HCT116 (cell line): Measurements from ENCODE around the gene STAM2. TPM values are rescaled to one million over a fixed set of nuclear protein-coding genes. Genes with fewer than 3 reads are reported as not detected.

Experiments
- ATAC-seq: fragments of 200-7000 bp; cut with Tn5 transposase; 2 replicates; pipeline ENCODE4 v1.9.1; 2020; ENCODE audit warnings: mild to moderate bottlenecking, moderate library complexity
- BruUV-seq: library from RNA; stranded (reverse); fragments of 400-500 nt; replicated peaks from 2 replicates; lab custom pipeline; 2021; lab: Mats Ljungman, UMichigan
- CTCF ChIA-PET: fragments of 300-600 bp; sonication (Branson Sonifier 250); formaldehyde crosslinking; loops from one replicate; lab custom pipeline; 2021; ENCODE audit warnings: antibody characterized with exemption; lab: Charles Lee
- POLR2A ChIA-PET: fragments of 300-600, 350-600 bp; sonication (Branson Sonifier 250); formaldehyde crosslinking; loops from one replicate; lab custom pipeline; 2021; ENCODE audit warnings: antibody characterized with exemption; lab: Charles Lee
- RAD21 ChIA-PET, 2 experiments: fragments of 300-600 bp; sonication (Branson Sonifier 250); formaldehyde crosslinking; loops; one replicate each; lab custom pipeline; 2023; ENCODE audit warnings: low total read pairs in 2 of 2; ENCODE audit not compliant: uncharacterized antibody in 2 of 2, unreplicated experiment in 2 of 2, low non-redundant PET in 1 of 2; lab: Charles Lee
- DNase-seq: peaks from one replicate; pipeline ENCODE4 v3.0.0-alpha.2; 2010; ENCODE audit warnings: low read depth, low spot score
- H2AFZ ChIP-seq: fragments of 200-600 bp; shearing (Covaris generic), sonication (generic); 2 replicates; pipeline ENCODE4 v1.6.1; 2017; ENCODE audit warnings: low read depth, mixed run types, mixed read lengths, antibody characterized with exemption, low read length; ENCODE audit not compliant: poor library complexity, severe bottlenecking
- H3K27ac ChIP-seq: 2 replicates; pipeline ENCODE4 v1.5.1; 2012; ENCODE audit warnings: low read depth, low read length
- H3K27me3 ChIP-seq: fragments of 200-600 bp; sonication (generic); 2 replicates; pipeline ENCODE4 v1.6.1; 2016; ENCODE audit warnings: mixed run types, low read length, mixed read lengths; ENCODE audit not compliant: insufficient read depth
- H3K36me3 ChIP-seq, 2 experiments: fragments of 200-500 bp in 1 of 2; fragments of 200-600 bp in 1 of 2; sonication (Bioruptor generic) in 1 of 2; sonication (generic) in 1 of 2; 2 replicates each; pipeline versions ENCODE4 v1.5.1 to v1.6.1; 2014 to 2016; ENCODE audit warnings: low read length in 2 of 2, inconsistent platforms in 1 of 2, mixed read lengths in 1 of 2, mixed run types in 1 of 2; ENCODE audit not compliant: insufficient read depth in 2 of 2, control insufficient read depth in 1 of 2
- H3K4me1 ChIP-seq, 2 experiments: fragments of 200-600 bp in 1 of 2; sonication (generic) in 1 of 2; 2 replicates each; pipeline versions ENCODE4 v1.5.1 to v1.6.1; 2012 to 2017; ENCODE audit warnings: low read length in 2 of 2, inconsistent platforms in 1 of 2, mild to moderate bottlenecking in 1 of 2, mixed read lengths in 1 of 2, mixed run types in 1 of 2, moderate library complexity in 1 of 2; ENCODE audit not compliant: insufficient read depth in 2 of 2, control insufficient read depth in 1 of 2
- H3K4me2 ChIP-seq: fragments of 200-600 bp; sonication (generic); 2 replicates; pipeline ENCODE4 v1.6.1; 2017; ENCODE audit warnings: mixed run types, low read length, mixed read lengths
- H3K4me3 ChIP-seq, 2 experiments: fragments of 200-600 bp in 1 of 2; sonication (generic) in 1 of 2; replicated peaks in 1 of 2; 2 replicates each; pipeline ENCODE4 v1.5.1; 2011 to 2016; ENCODE audit warnings: low read length in 2 of 2, control low read depth in 1 of 2, low read depth in 1 of 2, mild to moderate bottlenecking in 1 of 2, mixed read lengths in 1 of 2, mixed run types in 1 of 2
- H3K79me2 ChIP-seq: fragments of 200-600 bp; sonication (generic); 2 replicates; pipeline ENCODE4 v1.6.1; 2017; ENCODE audit warnings: mild to moderate bottlenecking, mixed run types, low read length, moderate library complexity, mixed read lengths; ENCODE audit not compliant: insufficient read depth
- H3K9ac ChIP-seq: fragments of 200-600 bp; sonication (generic); 2 replicates; pipeline ENCODE4 v1.6.1; 2016; ENCODE audit warnings: low read length, mixed read lengths
- H3K9me2 ChIP-seq: fragments of 200-600 bp; sonication (generic), shearing (Covaris generic); 2 replicates; pipeline ENCODE4 v1.6.1; 2017; ENCODE audit warnings: mixed run types, mild to moderate bottlenecking, moderate library complexity; ENCODE audit not compliant: insufficient read depth
- H3K9me3 ChIP-seq, 2 experiments: fragments of 200-500 bp in 1 of 2; fragments of 200-600 bp in 1 of 2; sonication (Bioruptor generic) in 1 of 2; sonication (generic) in 1 of 2; 2 replicates each; pipeline ENCODE4 v1.6.1; 2014 to 2017; ENCODE audit warnings: low read length in 2 of 2, mixed read lengths in 2 of 2, inconsistent platforms in 1 of 2, low read depth in 1 of 2, mild to moderate bottlenecking in 1 of 2, mixed run types in 1 of 2, moderate library complexity in 1 of 2; ENCODE audit not compliant: control insufficient read depth in 1 of 2, insufficient read depth in 1 of 2
- H4K20me1 ChIP-seq: fragments of 200-600 bp; sonication (generic), shearing (Covaris generic); 2 replicates; pipeline ENCODE4 v1.6.1; 2017; ENCODE audit warnings: mixed run types, mild to moderate bottlenecking, moderate library complexity; ENCODE audit not compliant: insufficient read depth
- CBX3 ChIP-seq: IDR thresholded peaks from 2 replicates; pipeline ENCODE4 v1.6.1; 2012; ENCODE audit warnings: low read depth
- CEBPB ChIP-seq: IDR thresholded peaks from 2 replicates; pipeline ENCODE4 v1.6.1; 2012; ENCODE audit warnings: low read depth
- EGR1 ChIP-seq: IDR thresholded peaks from 2 replicates; pipeline ENCODE4 v1.6.1; 2012; ENCODE audit warnings: low read depth
- ELF1 ChIP-seq: IDR thresholded peaks from 2 replicates; pipeline ENCODE4 v1.6.1; 2012; ENCODE audit warnings: low read depth, borderline replicate concordance
- EZH2 ChIP-seq: fragments of 200-600 bp; sonication (generic); IDR thresholded peaks from 2 replicates; pipeline ENCODE4 v1.6.1; 2017; ENCODE audit warnings: antibody characterized with exemption, mixed run types
- EZH2phosphoT487 ChIP-seq: fragments of 200-600 bp; IDR thresholded peaks from 2 replicates; pipeline ENCODE4 v1.6.1; 2018; ENCODE audit warnings: antibody characterized with exemption, borderline replicate concordance
- FOSL1 ChIP-seq: IDR thresholded peaks from 2 replicates; pipeline ENCODE4 v1.6.1; 2012; ENCODE audit warnings: low read depth
- POLR2A ChIP-seq: IDR thresholded peaks from 2 replicates; pipeline ENCODE4 v1.7.0; 2011; ENCODE audit warnings: borderline replicate concordance; ENCODE audit not compliant: insufficient read depth, insufficient read length; ENCODE audit errors: extremely low read depth
- RAD21 ChIP-seq: IDR thresholded peaks from 2 replicates; pipeline ENCODE4 v1.6.1; 2012; ENCODE audit warnings: low read depth, mild to moderate bottlenecking
- SIN3A ChIP-seq: IDR thresholded peaks from 2 replicates; pipeline ENCODE4 v1.6.1; 2012; ENCODE audit warnings: low read depth
- TCF7L2 ChIP-seq: IDR thresholded peaks from 2 replicates; pipeline ENCODE4 v1.7.0; 2011; ENCODE audit warnings: borderline replicate concordance, inconsistent platforms; ENCODE audit not compliant: insufficient read depth, insufficient read length; ENCODE audit errors: extremely low read depth
- YY1 ChIP-seq: IDR thresholded peaks from 2 replicates; pipeline ENCODE4 v1.6.1; 2011; ENCODE audit warnings: low read length, low read depth, moderate library complexity, mild to moderate bottlenecking; ENCODE audit not compliant: insufficient replicate concordance; ENCODE audit errors: extremely low read depth
- ZBTB33 ChIP-seq: IDR thresholded peaks from 2 replicates; pipeline ENCODE4 v1.6.1; 2011; ENCODE audit warnings: mild to moderate bottlenecking, low read length, moderate library complexity; ENCODE audit not compliant: insufficient replicate concordance; ENCODE audit errors: extremely low read depth
- ZNF274 ChIP-seq: fragments of 200-500 bp; sonication (Bioruptor generic); IDR thresholded peaks from 2 replicates; pipeline ENCODE4 v1.6.1; 2014; ENCODE audit warnings: mild to moderate bottlenecking, low read depth, low read length, inconsistent platforms
- intact Hi-C: fragments of 100-400 bp; cut with micrococcal nuclease; formaldehyde crosslinking; loops from 2 replicates; pipeline ENCODE4 v1.10.0; 2022
- total RNA-seq: library from RNA; stranded (reverse); gene quantifications from one replicate; pipeline ENCODE4 v1.2.1, GENCODE V29; 2021; ENCODE audit not compliant: unreplicated experiment
- TF ChIP-seq, protein P1 (sequence below): IDR thresholded peaks from 2 replicates; pipeline ENCODE4 v1.6.1; 2012
- TF ChIP-seq, protein P2 (sequence below): IDR thresholded peaks from 2 replicates; pipeline ENCODE4 v1.6.1; 2012; ENCODE audit warnings: low read depth

Gene STAM2
- total RNA-seq, 1 experiment from 2014 or later = 19.2 TPM

DNA sequence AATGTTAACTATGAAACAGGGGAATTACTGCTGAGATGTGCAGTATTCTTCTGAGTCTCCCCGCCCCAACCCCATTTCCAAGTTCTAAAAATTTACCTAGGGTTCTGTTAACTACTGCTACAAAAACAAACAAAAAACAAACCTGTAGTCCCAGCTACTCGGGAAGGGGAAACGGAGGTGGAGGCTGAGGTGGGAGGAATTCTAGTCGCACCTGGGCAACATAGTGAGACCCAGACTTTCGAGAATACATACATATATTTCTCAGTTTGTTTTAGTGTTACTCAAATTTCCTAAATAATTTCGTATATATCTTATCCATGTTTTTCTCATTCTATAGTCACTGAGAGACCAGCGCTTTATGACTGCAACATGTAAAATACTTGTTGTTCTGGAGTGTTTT, 989 bp downstream of the STAM2 start (continued):
- TF ChIP-seq ZBTB33 = no peak
- TF ChIP-seq EGR1 = no peak
- no peak for TF ChIP-seq EZH2phosphoT487
- TF ChIP-seq ZNF274 = no peak
- TF ChIP-seq POLR2A = no peak
- TF ChIP-seq FOSL1 = no peak
- no peak for TF ChIP-seq RAD21

DNA sequence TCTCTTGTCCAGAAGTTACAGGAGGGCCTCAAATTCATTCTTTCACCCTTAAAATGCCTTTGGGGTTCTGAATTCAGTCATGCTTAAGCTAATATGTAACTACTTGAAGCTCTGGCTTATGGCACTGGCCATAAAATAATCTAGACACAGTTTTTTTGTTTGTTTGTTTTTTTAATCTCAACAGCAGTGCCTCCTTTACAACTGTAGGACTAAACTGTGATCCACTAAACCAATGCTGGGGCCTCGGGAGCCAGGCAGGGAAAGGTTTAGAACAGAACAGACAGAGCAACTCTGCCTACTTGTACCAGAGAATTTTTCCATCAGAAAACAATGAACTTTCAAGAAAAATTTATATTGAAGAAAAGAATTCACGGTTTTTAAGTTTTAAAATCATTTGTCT, 1.7 kb downstream of the STAM2 start:
- Histone ChIP-seq H3K9me2 (no peaks in the 10 kb centered on the region), H3K9me3 (no peaks in the 10 kb centered on the region), H3K36me3 (no peaks in the 10 kb centered on the region), H3K4me1 (peaks cover 0 to 16% of the 10 kb centered on the region in 2 experiments; a peak in 3 of 4 replicates), H2AFZ (no peak overlapping the region), H3K4me3 (no peak overlapping the region; a peak in 1 of 4 replicates), H4K20me1 (no peaks in the 10 kb centered on the region), H3K27me3 (no peaks in the 10 kb centered on the region), H3K9ac (no peak overlapping the region), H3K27ac (no peak overlapping the region), H3K4me2 (peak overlapping the region; percentile 83; the same call in 1 of the 2 replicates), H3K79me2 (peaks cover 41% of the 10 kb centered on the region)
- ChIA-PET POLR2A (no interaction called here), RAD21 (no interaction called here), CTCF (no interaction called here)
- no peak for ATAC-seq
- no peak for TF ChIP-seq TCF7L2
- TF ChIP-seq EZH2 = no peak
- TF ChIP-seq, protein P1, sequence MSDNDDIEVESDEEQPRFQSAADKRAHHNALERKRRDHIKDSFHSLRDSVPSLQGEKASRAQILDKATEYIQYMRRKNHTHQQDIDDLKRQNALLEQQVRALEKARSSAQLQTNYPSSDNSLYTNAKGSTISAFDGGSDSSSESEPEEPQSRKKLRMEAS = no peak
- TF ChIP-seq EZH2phosphoT487 = no peak
- TF ChIP-seq, protein P2, sequence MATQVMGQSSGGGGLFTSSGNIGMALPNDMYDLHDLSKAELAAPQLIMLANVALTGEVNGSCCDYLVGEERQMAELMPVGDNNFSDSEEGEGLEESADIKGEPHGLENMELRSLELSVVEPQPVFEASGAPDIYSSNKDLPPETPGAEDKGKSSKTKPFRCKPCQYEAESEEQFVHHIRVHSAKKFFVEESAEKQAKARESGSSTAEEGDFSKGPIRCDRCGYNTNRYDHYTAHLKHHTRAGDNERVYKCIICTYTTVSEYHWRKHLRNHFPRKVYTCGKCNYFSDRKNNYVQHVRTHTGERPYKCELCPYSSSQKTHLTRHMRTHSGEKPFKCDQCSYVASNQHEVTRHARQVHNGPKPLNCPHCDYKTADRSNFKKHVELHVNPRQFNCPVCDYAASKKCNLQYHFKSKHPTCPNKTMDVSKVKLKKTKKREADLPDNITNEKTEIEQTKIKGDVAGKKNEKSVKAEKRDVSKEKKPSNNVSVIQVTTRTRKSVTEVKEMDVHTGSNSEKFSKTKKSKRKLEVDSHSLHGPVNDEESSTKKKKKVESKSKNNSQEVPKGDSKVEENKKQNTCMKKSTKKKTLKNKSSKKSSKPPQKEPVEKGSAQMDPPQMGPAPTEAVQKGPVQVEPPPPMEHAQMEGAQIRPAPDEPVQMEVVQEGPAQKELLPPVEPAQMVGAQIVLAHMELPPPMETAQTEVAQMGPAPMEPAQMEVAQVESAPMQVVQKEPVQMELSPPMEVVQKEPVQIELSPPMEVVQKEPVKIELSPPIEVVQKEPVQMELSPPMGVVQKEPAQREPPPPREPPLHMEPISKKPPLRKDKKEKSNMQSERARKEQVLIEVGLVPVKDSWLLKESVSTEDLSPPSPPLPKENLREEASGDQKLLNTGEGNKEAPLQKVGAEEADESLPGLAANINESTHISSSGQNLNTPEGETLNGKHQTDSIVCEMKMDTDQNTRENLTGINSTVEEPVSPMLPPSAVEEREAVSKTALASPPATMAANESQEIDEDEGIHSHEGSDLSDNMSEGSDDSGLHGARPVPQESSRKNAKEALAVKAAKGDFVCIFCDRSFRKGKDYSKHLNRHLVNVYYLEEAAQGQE = no peak
- TF ChIP-seq CBX3 = no peak
- no peak for TF ChIP-seq ELF1
- TF ChIP-seq YY1 = no peak
- TF ChIP-seq ZNF274 = no peak
- no peak for TF ChIP-seq CEBPB
- TF ChIP-seq SIN3A = no peak
- TF ChIP-seq RAD21 = no peak
- TF ChIP-seq POLR2A = no peak
- DNase-seq = no peak
- intact Hi-C loops = loop anchor here (2.0 kb wide), 2 partner anchors 137 to 543 kb away; partner anchors contain the start of gene PRPF40A
- BruUV-seq = no TSS peak
